GM12873 (cell line): ENCODE results near the gene CYB5R3.

Experiments
- TF ChIP-seq, protein P1 (sequence below): IDR thresholded peaks from 2 replicates; pipeline ENCODE4 v1.5.1; 2012; ENCODE audit warnings: low read depth, mild to moderate bottlenecking, moderate library complexity, low read length, control low read depth; ENCODE audit not compliant: insufficient read depth; ENCODE audit errors: missing control alignments

The CYB5R3 gene

DNA sequence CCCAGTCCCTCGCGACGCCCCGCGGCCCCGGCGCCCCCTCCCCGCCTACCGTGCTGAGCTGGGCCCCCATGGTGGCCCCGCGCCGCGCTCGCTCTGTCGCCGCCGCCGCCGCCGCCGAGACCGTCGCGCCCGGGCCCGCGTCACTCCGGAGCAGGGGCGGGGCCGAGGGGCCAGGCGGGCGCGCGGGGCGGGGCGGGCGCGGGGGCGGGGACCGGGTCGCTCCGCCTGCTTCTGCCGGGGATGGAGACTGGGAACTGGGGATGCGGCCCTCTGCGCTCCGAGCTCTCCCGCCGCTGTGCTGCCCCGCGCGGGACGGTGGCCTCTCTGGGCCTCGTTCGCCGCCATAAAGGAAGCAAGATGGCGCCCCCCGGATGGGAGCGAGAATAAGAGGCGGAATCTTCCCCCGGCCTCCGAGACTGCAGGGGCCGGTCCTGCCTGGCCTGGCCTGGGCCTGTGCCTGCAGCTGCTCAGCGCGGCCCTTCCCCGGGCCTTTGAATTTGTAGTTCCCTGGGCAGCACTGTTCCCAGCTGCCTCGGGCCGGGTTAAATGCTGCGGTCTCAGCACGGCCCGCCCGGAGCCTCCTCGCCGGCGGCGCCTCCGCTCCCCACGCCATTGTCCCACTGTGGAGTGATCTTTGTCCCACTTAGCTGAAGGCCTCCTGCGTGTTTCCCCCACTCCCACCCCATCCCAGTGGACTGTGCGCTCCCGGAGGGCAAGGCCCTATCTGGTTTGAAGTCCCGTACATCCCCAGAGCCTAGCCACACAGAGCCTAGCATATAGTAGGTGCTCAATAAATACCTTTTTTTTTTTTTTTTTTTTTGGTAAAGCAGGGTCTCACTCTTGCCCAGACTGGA, at the start of gene CYB5R3:
CYB5R3 (minus strand) TSS at position 147 of the 854 bp plus-strand sequence; CDS start at position 70, 77 bp downstream.
- TF ChIP-seq, protein P1, sequence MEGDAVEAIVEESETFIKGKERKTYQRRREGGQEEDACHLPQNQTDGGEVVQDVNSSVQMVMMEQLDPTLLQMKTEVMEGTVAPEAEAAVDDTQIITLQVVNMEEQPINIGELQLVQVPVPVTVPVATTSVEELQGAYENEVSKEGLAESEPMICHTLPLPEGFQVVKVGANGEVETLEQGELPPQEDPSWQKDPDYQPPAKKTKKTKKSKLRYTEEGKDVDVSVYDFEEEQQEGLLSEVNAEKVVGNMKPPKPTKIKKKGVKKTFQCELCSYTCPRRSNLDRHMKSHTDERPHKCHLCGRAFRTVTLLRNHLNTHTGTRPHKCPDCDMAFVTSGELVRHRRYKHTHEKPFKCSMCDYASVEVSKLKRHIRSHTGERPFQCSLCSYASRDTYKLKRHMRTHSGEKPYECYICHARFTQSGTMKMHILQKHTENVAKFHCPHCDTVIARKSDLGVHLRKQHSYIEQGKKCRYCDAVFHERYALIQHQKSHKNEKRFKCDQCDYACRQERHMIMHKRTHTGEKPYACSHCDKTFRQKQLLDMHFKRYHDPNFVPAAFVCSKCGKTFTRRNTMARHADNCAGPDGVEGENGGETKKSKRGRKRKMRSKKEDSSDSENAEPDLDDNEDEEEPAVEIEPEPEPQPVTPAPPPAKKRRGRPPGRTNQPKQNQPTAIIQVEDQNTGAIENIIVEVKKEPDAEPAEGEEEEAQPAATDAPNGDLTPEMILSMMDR: no peak

- TF ChIP-seq, protein P1: no peak
Observed at GRCh38 chr22:42697542-42698013, 48.4 kb upstream of the CYB5R3 start.

GRCh38 chr22:42696331-42696967, 47.3 kb upstream of the CYB5R3 start:
- TF ChIP-seq, protein P1: no peak

- TF ChIP-seq, protein P1: no peak
Observed at GRCh38 chr22:42695294-42695693, 46.1 kb upstream of the CYB5R3 start.

- TF ChIP-seq, protein P1: no peak
Observed at GRCh38 chr22:42693763-42694683, 44.8 kb upstream of the CYB5R3 start.

- TF ChIP-seq, protein P1: no peak
Observed at GRCh38 chr22:42693055-42693762, 44.0 kb upstream of the CYB5R3 start.
